WTC11 (cell line): ENCODE results near the gene ATP1A4. TPM values are rescaled to one million over a fixed set of nuclear protein-coding genes. Genes with fewer than 3 reads are reported as not detected.

Experiments used
- ATAC-seq: fragments of 200-7000 bp; cut with Tn5 transposase; 2 replicates; pipeline ENCODE4 v1.10.0; 2021; ENCODE audit warnings: mild to moderate bottlenecking, moderate library complexity
- CTCF ChIA-PET: fragments of 300-600 bp; sonication (Branson Sonifier 250); formaldehyde crosslinking; loops from one replicate; lab custom pipeline; 2021; ENCODE audit warnings: antibody characterized with exemption; lab: Charles Lee
- POLR2A ChIA-PET: fragments of 350-600 bp; sonication (Branson Sonifier 250); formaldehyde crosslinking; loops from one replicate; lab custom pipeline; 2021; ENCODE audit warnings: antibody characterized with exemption; lab: Charles Lee
- DNase-seq: peaks from one replicate; pipeline ENCODE4 v3.0.0; 2021; ENCODE audit warnings: low spot score
- H3K27ac Mint-ChIP-seq: 2 replicates; pipeline ENCODE4 v1.8.0; 2021; ENCODE audit warnings: mixed read lengths
- H3K27me3 Mint-ChIP-seq: 2 replicates; pipeline ENCODE4 v1.8.0; 2021; ENCODE audit warnings: low read depth, mild to moderate bottlenecking, moderate library complexity, mixed read lengths
- H3K36me3 Mint-ChIP-seq: 2 replicates; pipeline ENCODE4 v1.8.0; 2021; ENCODE audit warnings: mixed read lengths
- H3K4me1 Mint-ChIP-seq: 2 replicates; pipeline ENCODE4 v1.8.0; 2022; ENCODE audit warnings: mixed read lengths
- H3K4me3 Mint-ChIP-seq: 2 replicates; pipeline ENCODE4 v1.8.0; 2021; ENCODE audit warnings: mild to moderate bottlenecking, moderate library complexity, mixed read lengths
- H3K9me3 Mint-ChIP-seq: 2 replicates; pipeline ENCODE4 v1.8.0; 2021; ENCODE audit warnings: mixed read lengths
- AFF4 ChIP-seq: sonication (generic); formaldehyde crosslinking; IDR thresholded peaks from 2 replicates; pipeline ENCODE4 v1.8.1; 2023; ENCODE audit warnings: mild to moderate bottlenecking, missing genetic modification reagents, borderline replicate concordance
- AR ChIP-seq: fragments of 250-450 bp; sonication (Bioruptor Pico); IDR thresholded peaks from 2 replicates; pipeline ENCODE4 v1.9.0; 2021; ENCODE audit warnings: mild to moderate bottlenecking
- ARID4B ChIP-seq: sonication (generic); formaldehyde crosslinking; IDR thresholded peaks from 2 replicates; pipeline ENCODE4 v1.8.0; 2023; ENCODE audit warnings: missing genetic modification reagents, mild to moderate bottlenecking, borderline replicate concordance
- ATF2 ChIP-seq: sonication (generic); formaldehyde crosslinking; IDR thresholded peaks from 2 replicates; pipeline ENCODE4 v1.8.1; 2022; ENCODE audit warnings: low read depth, missing genetic modification reagents, borderline replicate concordance
- ATF3 ChIP-seq: sonication (generic); formaldehyde crosslinking; conservative IDR thresholded peaks from 2 replicates; pipeline ENCODE4 v1.8.1; 2022; ENCODE audit warnings: mild to moderate bottlenecking, missing genetic modification reagents
- ATF6 ChIP-seq: sonication (generic); formaldehyde crosslinking; IDR thresholded peaks from 2 replicates; pipeline ENCODE4 v1.8.1; 2023; ENCODE audit warnings: mild to moderate bottlenecking, missing genetic modification reagents
- ELF4 ChIP-seq: sonication (generic); formaldehyde crosslinking; IDR thresholded peaks from 2 replicates; pipeline ENCODE4 v1.8.1; 2022; ENCODE audit warnings: low read depth, mild to moderate bottlenecking, moderate library complexity, missing genetic modification reagents
- FOXK1 ChIP-seq: sonication (generic); formaldehyde crosslinking; IDR thresholded peaks from 2 replicates; pipeline ENCODE4 v1.8.0; 2022; ENCODE audit warnings: mild to moderate bottlenecking, moderate library complexity, missing genetic modification reagents
- GTF2I ChIP-seq: fragments of 250-450 bp; sonication (Bioruptor Pico); conservative IDR thresholded peaks from 2 replicates; pipeline ENCODE4 v1.4.0; 2021; ENCODE audit warnings: mild to moderate bottlenecking
- MAX ChIP-seq: sonication (generic); formaldehyde crosslinking; IDR thresholded peaks from 2 replicates; pipeline ENCODE4 v1.8.0; 2022; ENCODE audit warnings: mild to moderate bottlenecking, missing genetic modification reagents
- MYBL2 ChIP-seq: sonication (generic); formaldehyde crosslinking; IDR thresholded peaks from 2 replicates; pipeline ENCODE4 v1.8.1; 2023; ENCODE audit warnings: mild to moderate bottlenecking, moderate library complexity, missing genetic modification reagents
- SMAD3 ChIP-seq: sonication (generic); formaldehyde crosslinking; IDR thresholded peaks from 2 replicates; pipeline ENCODE4 v1.8.0; 2022; ENCODE audit warnings: missing genetic modification reagents, mild to moderate bottlenecking, borderline replicate concordance
- SP1 ChIP-seq: sonication (generic); formaldehyde crosslinking; conservative IDR thresholded peaks from 2 replicates; pipeline ENCODE4 v1.8.1; 2022; ENCODE audit warnings: missing genetic modification reagents
- USF1 ChIP-seq: sonication (generic); formaldehyde crosslinking; IDR thresholded peaks from 2 replicates; pipeline ENCODE4 v1.8.0; 2022; ENCODE audit warnings: mild to moderate bottlenecking, missing genetic modification reagents
- ZNF232 ChIP-seq: sonication (generic); formaldehyde crosslinking; IDR thresholded peaks from 2 replicates; pipeline ENCODE4 v1.8.0; 2022; ENCODE audit warnings: mild to moderate bottlenecking, missing genetic modification reagents
- total RNA-seq: library from RNA; stranded (reverse); gene quantifications from 3 replicates; pipeline ENCODE4 v1.2.3, GENCODE V29; 2021

The ATP1A4 gene
- total RNA-seq, 1 experiment from 2014 or later = 0.37 TPM

- no peaks in the 10 kb centered on the region; the same call in 1 of the 2 replicates for H3K27me3 Mint-ChIP-seq
- ATAC-seq (peak; percentile 88), DNase-seq (peak; percentile 96)
- no peaks in the 10 kb centered on the region for H3K36me3 Mint-ChIP-seq
- no peaks in the 10 kb centered on the region for H3K9me3 Mint-ChIP-seq
- H3K4me1 Mint-ChIP-seq = peaks cover 13% of the 10 kb centered on the region
- no peak overlapping the region for H3K27ac Mint-ChIP-seq
- CTCF ChIA-PET = interaction anchor here (0.5 to 2.4 kb wide), 58 partner anchors 9 to 215 kb away, joined by 3 to 124 read pairs (median 6); partner anchors contain the start of genes ATP1A2, DCAF8, IGSF8 and KCNJ10
- H3K4me3 Mint-ChIP-seq = no peak overlapping the region
- POLR2A ChIA-PET = interaction anchor here (0.6 to 1.0 kb wide), 3 partner anchors 12 to 31 kb away, joined by 3 to 4 read pairs (median 3); no protein-coding TSS in a partner anchor
- TF ChIP-seq FOXK1 (CRISPR knock-in tag) (no peak), AFF4 (CRISPR knock-in tag) (no peak), USF1 (no peak), AR (CRISPR knock-in tag) (no peak), ZNF232 (CRISPR knock-in tag) (0 out of 2 replicates have a peak, but pooled peaks have one; percentile 24), GTF2I (CRISPR knock-in tag) (no peak), SMAD3 (CRISPR knock-in tag) (no peak), ATF6 (CRISPR knock-in tag) (no peak), SP1 (peak; percentile 57), MYBL2 (0 out of 2 replicates have a peak, but pooled peaks have one; percentile 49), ARID4B (CRISPR knock-in tag) (no peak), ATF3 (no peak), MAX (0 out of 2 replicates have a peak, but pooled peaks have one; percentile 19), ATF2 (no peak), ELF4 (no peak)
Observed at GRCh38 chr1:160193091-160193819, 41.9 kb downstream of the ATP1A4 start.
